ENCODE measurements around the gene XRN1. TPM values are rescaled to one million over a fixed set of nuclear protein-coding genes. Genes with fewer than 3 reads are reported as not detected.
"Not testable (repeated sequence)": the region's sequence is repeated elsewhere in the genome, so short reads cannot be mapped to it uniquely, and the experiment has no call there.

The XRN1 gene
- total RNA-seq, 3 donors from 2014 or later: 25.8 to 33.2 (median 26.8) TPM

- H3K4me3 Mint-ChIP-seq: peak overlapping the region; percentile 100
- DNase-seq: peak; percentile 20
- peak; percentile 29 to 36 for ATAC-seq
- peaks cover 42% of the 10 kb centered on the region for H3K4me1 Mint-ChIP-seq (ENCODE audit: low read depth)
- no peaks in the 10 kb centered on the region for H3K9me3 Mint-ChIP-seq
- peaks cover 20% of the 10 kb centered on the region for H3K36me3 Mint-ChIP-seq (ENCODE audit: insufficient read depth)
- no peaks in the 10 kb centered on the region for H3K27me3 Mint-ChIP-seq (ENCODE audit: low read depth)
These were observed 461 bp downstream of the XRN1 start for GRCh38 chr3:142447301-142447851.

- Mint-ChIP-seq H3K27me3 (ENCODE audit: low read depth) (no peaks in the 10 kb centered on the region), H3K4me3 (peak overlapping the region; percentile 100), H3K4me1 (ENCODE audit: low read depth) (peaks cover 55% of the 10 kb centered on the region), H3K9me3 (no peaks in the 10 kb centered on the region), H3K36me3 (ENCODE audit: insufficient read depth) (peaks cover 15% of the 10 kb centered on the region)
- peak; percentile 51 to 57 for ATAC-seq
- DNase-seq: no peak
These were observed 2.0 kb downstream of the XRN1 start for GRCh38 chr3:142445816-142446254.

- no peak for ATAC-seq
- no peak for DNase-seq
- H3K27me3 Mint-ChIP-seq (ENCODE audit: low read depth): no peaks in the 10 kb centered on the region
- H3K36me3 Mint-ChIP-seq (ENCODE audit: insufficient read depth): peaks cover 12% of the 10 kb centered on the region
- H3K4me3 Mint-ChIP-seq: peak overlapping the region; percentile 13
- no peaks in the 10 kb centered on the region for H3K9me3 Mint-ChIP-seq
- peaks cover 66% of the 10 kb centered on the region for H3K4me1 Mint-ChIP-seq (ENCODE audit: low read depth)
These were observed 3.5 kb downstream of the XRN1 start for GRCh38 chr3:142444343-142444742.

GRCh38 chr3:142443060-142443459, 4.8 kb downstream of the XRN1 start:
- H3K27me3 Mint-ChIP-seq (ENCODE audit: low read depth); H3K9me3 Mint-ChIP-seq; H3K4me3 Mint-ChIP-seq; ATAC-seq; DNase-seq: not testable (repeated sequence)
- H3K36me3 Mint-ChIP-seq (ENCODE audit: insufficient read depth): peaks cover 17% of the 10 kb centered on the region
- H3K4me1 Mint-ChIP-seq (ENCODE audit: low read depth): peaks cover 70% of the 10 kb centered on the region

- H3K27me3 Mint-ChIP-seq (ENCODE audit: low read depth); H3K4me3 Mint-ChIP-seq; DNase-seq; H3K9me3 Mint-ChIP-seq; ATAC-seq: not testable (repeated sequence)
- Mint-ChIP-seq H3K36me3 (ENCODE audit: insufficient read depth) (peaks cover 15% of the 10 kb centered on the region), H3K4me1 (ENCODE audit: low read depth) (peaks cover 62% of the 10 kb centered on the region)
These were observed 8.2 kb downstream of the XRN1 start for GRCh38 chr3:142439499-142440220.

GRCh38 chr3:142438096-142438495, 9.7 kb downstream of the XRN1 start:
- not testable (repeated sequence) for H3K4me3 Mint-ChIP-seq; ATAC-seq; DNase-seq; H3K9me3 Mint-ChIP-seq; H3K27me3 Mint-ChIP-seq (ENCODE audit: low read depth)
- H3K36me3 Mint-ChIP-seq (ENCODE audit: insufficient read depth): peaks cover 13% of the 10 kb centered on the region
- peaks cover 56% of the 10 kb centered on the region for H3K4me1 Mint-ChIP-seq (ENCODE audit: low read depth)

GRCh38 chr3:142436951-142437585, 10.8 kb downstream of the XRN1 start:
- ATAC-seq (no peak), DNase-seq (no peak)
- no peak overlapping the region for H3K4me3 Mint-ChIP-seq
- no peaks in the 10 kb centered on the region for H3K27me3 Mint-ChIP-seq (ENCODE audit: low read depth)
- no peaks in the 10 kb centered on the region for H3K9me3 Mint-ChIP-seq
- peaks cover 18% of the 10 kb centered on the region for H3K36me3 Mint-ChIP-seq (ENCODE audit: insufficient read depth)
- peaks cover 52% of the 10 kb centered on the region for H3K4me1 Mint-ChIP-seq (ENCODE audit: low read depth)

GRCh38 chr3:142434503-142434902, 13.3 kb downstream of the XRN1 start:
- H3K36me3 Mint-ChIP-seq (ENCODE audit: insufficient read depth): peaks cover 32% of the 10 kb centered on the region
- H3K4me3 Mint-ChIP-seq: no peak overlapping the region
- no peaks in the 10 kb centered on the region for H3K27me3 Mint-ChIP-seq (ENCODE audit: low read depth)
- no peaks in the 10 kb centered on the region for H3K9me3 Mint-ChIP-seq
- H3K4me1 Mint-ChIP-seq (ENCODE audit: low read depth): peaks cover 38% of the 10 kb centered on the region
- ATAC-seq (no peak), DNase-seq (no peak)

GRCh38 chr3:142433110-142433509, 14.7 kb downstream of the XRN1 start:
- ATAC-seq (no peak), DNase-seq (no peak)
- Mint-ChIP-seq H3K4me3 (no peak overlapping the region), H3K9me3 (no peaks in the 10 kb centered on the region), H3K27me3 (ENCODE audit: low read depth) (no peaks in the 10 kb centered on the region), H3K4me1 (ENCODE audit: low read depth) (peaks cover 29% of the 10 kb centered on the region), H3K36me3 (ENCODE audit: insufficient read depth) (peaks cover 36% of the 10 kb centered on the region)

GRCh38 chr3:142429582-142429981, 18.3 kb downstream of the XRN1 start:
- Mint-ChIP-seq H3K27me3 (ENCODE audit: low read depth) (no peaks in the 10 kb centered on the region), H3K4me1 (ENCODE audit: low read depth) (peaks cover 14% of the 10 kb centered on the region), H3K9me3 (no peaks in the 10 kb centered on the region), H3K36me3 (ENCODE audit: insufficient read depth) (peaks cover 34% of the 10 kb centered on the region), H3K4me3 (no peak overlapping the region)
- ATAC-seq (peak in 1 of 2 donors; percentile 27), DNase-seq (no peak)

GRCh38 chr3:142424754-142425153, 23.1 kb downstream of the XRN1 start:
- H3K27me3 Mint-ChIP-seq (ENCODE audit: low read depth): no peaks in the 10 kb centered on the region
- ATAC-seq (no peak), DNase-seq (no peak)
- H3K4me3 Mint-ChIP-seq: no peak overlapping the region
- peaks cover 25% of the 10 kb centered on the region for H3K36me3 Mint-ChIP-seq (ENCODE audit: insufficient read depth)
- H3K4me1 Mint-ChIP-seq (ENCODE audit: low read depth): peaks cover 3% of the 10 kb centered on the region
- no peaks in the 10 kb centered on the region for H3K9me3 Mint-ChIP-seq

- Mint-ChIP-seq H3K4me3 (no peak overlapping the region), H3K4me1 (ENCODE audit: low read depth) (no peaks in the 10 kb centered on the region), H3K36me3 (ENCODE audit: insufficient read depth) (peaks cover 29% of the 10 kb centered on the region), H3K9me3 (no peaks in the 10 kb centered on the region), H3K27me3 (ENCODE audit: low read depth) (no peaks in the 10 kb centered on the region)
- ATAC-seq (no peak), DNase-seq (no peak)
These were observed 28.8 kb downstream of the XRN1 start for GRCh38 chr3:142418926-142419592.

- Mint-ChIP-seq H3K4me3 (no peak overlapping the region), H3K27me3 (ENCODE audit: low read depth) (no peaks in the 10 kb centered on the region)
- DNase-seq: no peak
These were observed 30.5 kb downstream of the XRN1 start for GRCh38 chr3:142417302-142417701.

GRCh38 chr3:142400537-142400936, 47.3 kb downstream of the XRN1 start:
- H3K4me3 Mint-ChIP-seq; H3K27me3 Mint-ChIP-seq (ENCODE audit: low read depth); DNase-seq; ATAC-seq; H3K4me1 Mint-ChIP-seq (ENCODE audit: low read depth); H3K9me3 Mint-ChIP-seq: not testable (repeated sequence)
- H3K36me3 Mint-ChIP-seq (ENCODE audit: insufficient read depth): peaks cover 49% of the 10 kb centered on the region

More at GRCh38 chr3:142417302-142417701, 30.5 kb downstream of the XRN1 start:
- Mint-ChIP-seq H3K36me3 (ENCODE audit: insufficient read depth) (peaks cover 27% of the 10 kb centered on the region), H3K9me3 (no peaks in the 10 kb centered on the region), H3K4me1 (ENCODE audit: low read depth) (no peaks in the 10 kb centered on the region)
- ATAC-seq: no peak

Data from activated T-cell treated with anti-CD3 and anti-CD28 coated beads, Interleukin-2, amount 50 U/mL, for 4 hours (primary cell).